COR-L47 (cell line): Measurements from ENCODE around the gene CTNNAL1.

Experiments
- DNase-seq: peaks from one replicate; lab custom pipeline; 2025; lab: John Stamatoyannopoulos, UW

The CTNNAL1 gene

GRCh38 chr9:109026306-109026705, 13.0 kb upstream of the CTNNAL1 start:
- DNase-seq = no peak

- DNase-seq = no peak
Observed at GRCh38 chr9:109022873-109023272, 9.6 kb upstream of the CTNNAL1 start.

- DNase-seq = no peak
Observed at GRCh38 chr9:109020581-109021511, 7.5 kb upstream of the CTNNAL1 start.

GRCh38 chr9:109020113-109020512, 6.8 kb upstream of the CTNNAL1 start:
- DNase-seq = no peak

- no peak for DNase-seq
Observed at GRCh38 chr9:109019420-109019819, 6.1 kb upstream of the CTNNAL1 start.

GRCh38 chr9:109017493-109017892, 4.2 kb upstream of the CTNNAL1 start:
- DNase-seq = no peak

- DNase-seq = no peak
Observed at GRCh38 chr9:109017061-109017460, 3.8 kb upstream of the CTNNAL1 start.

GRCh38 chr9:109016132-109016531, 2.8 kb upstream of the CTNNAL1 start:
- DNase-seq = no peak

- no peak for DNase-seq
Observed at GRCh38 chr9:109014608-109015280, 1.4 kb upstream of the CTNNAL1 start.

- DNase-seq = no peak
Observed at GRCh38 chr9:109013679-109014607, 644 bp upstream of the CTNNAL1 start.

- no peak for DNase-seq
Observed at GRCh38 chr9:109012009-109012875, 1.1 kb downstream of the CTNNAL1 start.

GRCh38 chr9:109011231-109011671, 2.0 kb downstream of the CTNNAL1 start:
- DNase-seq = no peak

- no peak for DNase-seq
Observed at GRCh38 chr9:109010746-109011145, 2.6 kb downstream of the CTNNAL1 start.

GRCh38 chr9:109005678-109006077, 7.6 kb downstream of the CTNNAL1 start:
- DNase-seq = no peak

GRCh38 chr9:109003116-109003515, 10.2 kb downstream of the CTNNAL1 start:
- DNase-seq = no peak

GRCh38 chr9:109002141-109002540, 11.2 kb downstream of the CTNNAL1 start:
- DNase-seq = no peak

GRCh38 chr9:109001275-109001676, 12.0 kb downstream of the CTNNAL1 start:
- DNase-seq = no peak

- no peak for DNase-seq
Observed at GRCh38 chr9:108997112-108997511, 16.2 kb downstream of the CTNNAL1 start.

- DNase-seq = no peak
Observed at GRCh38 chr9:108996643-108997042, 16.7 kb downstream of the CTNNAL1 start.

GRCh38 chr9:108994695-108995094, 18.6 kb downstream of the CTNNAL1 start:
- DNase-seq = no peak

- DNase-seq = no peak
Observed at GRCh38 chr9:108991479-108991878, 21.8 kb downstream of the CTNNAL1 start.
